ENCODE data around the gene IFI27.

IFI27 gene

GRCh38 chr14:94165744-94166143 lies 55.2 kb downstream of the IFI27 start:
- Mint-ChIP-seq H3K27me3 (ENCODE audit: low read depth) (no peaks in the 10 kb centered on the region), H3K4me1 (ENCODE audit: low read depth) (peaks cover 23% of the 10 kb centered on the region), H3K9me3 (no peaks in the 10 kb centered on the region), H3K27ac (no peak overlapping the region), H3K4me3 (no peak overlapping the region), H3K36me3 (ENCODE audit: low read depth) (no peaks in the 10 kb centered on the region)
